Measurements from ENCODE around the gene EEA1.
A peak's percentile ranks its signal among the peaks of the same experiment; 100 is the strongest.

The EEA1 gene

GRCh38 chr12:92938638-92939037, 9.5 kb upstream of the EEA1 start:
- no peak for DNase-seq (ENCODE audit: low read depth in 2 of 2)

- DNase-seq (ENCODE audit: low read depth in 2 of 2): no peak
Measured at GRCh38 chr12:92938018-92938417, 8.9 kb upstream of the EEA1 start.

- DNase-seq (ENCODE audit: low read depth in 2 of 2): no peak
Measured at GRCh38 chr12:92933606-92934005, 4.5 kb upstream of the EEA1 start.

GRCh38 chr12:92930421-92930820, 1.3 kb upstream of the EEA1 start:
- no peak for DNase-seq (ENCODE audit: low read depth in 2 of 2)

- DNase-seq (ENCODE audit: low read depth in 2 of 2): no peak
Measured at GRCh38 chr12:92929983-92930382, 888 bp upstream of the EEA1 start.

- peak; percentile 41 to 61 for DNase-seq (ENCODE audit: low read depth in 2 of 2)
Measured at GRCh38 chr12:92928421-92928961, 604 bp downstream of the EEA1 start.

GRCh38 chr12:92927436-92928281, 1.4 kb downstream of the EEA1 start:
- DNase-seq (ENCODE audit: low read depth in 2 of 2): no peak

- DNase-seq (ENCODE audit: low read depth in 2 of 2): peak; percentile 35 to 36
Measured at GRCh38 chr12:92927055-92927435, 2.0 kb downstream of the EEA1 start.

GRCh38 chr12:92926549-92926948, 2.5 kb downstream of the EEA1 start:
- no peak for DNase-seq (ENCODE audit: low read depth in 2 of 2)

- DNase-seq (ENCODE audit: low read depth in 2 of 2): no peak
Measured at GRCh38 chr12:92921877-92922276, 7.2 kb downstream of the EEA1 start.

GRCh38 chr12:92915365-92915764, 13.7 kb downstream of the EEA1 start:
- no peak for DNase-seq (ENCODE audit: low read depth in 2 of 2)

- DNase-seq (ENCODE audit: low read depth in 2 of 2): no peak
Measured at GRCh38 chr12:92914170-92914569, 14.9 kb downstream of the EEA1 start.

- DNase-seq (ENCODE audit: low read depth in 2 of 2): no peak
Measured at GRCh38 chr12:92912672-92913071, 16.4 kb downstream of the EEA1 start.

- DNase-seq (ENCODE audit: low read depth in 2 of 2): no peak
Measured at GRCh38 chr12:92912052-92912451, 17.0 kb downstream of the EEA1 start.

- no peak for DNase-seq (ENCODE audit: low read depth in 2 of 2)
Measured at GRCh38 chr12:92911339-92911738, 17.8 kb downstream of the EEA1 start.

- DNase-seq (ENCODE audit: low read depth in 2 of 2): no peak
Measured at GRCh38 chr12:92908108-92908507, 21.0 kb downstream of the EEA1 start.

GRCh38 chr12:92905811-92906554, 23.1 kb downstream of the EEA1 start:
- no peak for DNase-seq (ENCODE audit: low read depth in 2 of 2)

GRCh38 chr12:92905258-92905810, 23.8 kb downstream of the EEA1 start:
- no peak for DNase-seq (ENCODE audit: low read depth in 2 of 2)

- no peak for DNase-seq (ENCODE audit: low read depth in 2 of 2)
Measured at GRCh38 chr12:92900941-92901340, 28.2 kb downstream of the EEA1 start.

- DNase-seq (ENCODE audit: low read depth in 2 of 2): no peak
Measured at GRCh38 chr12:92899386-92900001, 29.6 kb downstream of the EEA1 start.

GRCh38 chr12:92898755-92899154, 30.3 kb downstream of the EEA1 start:
- DNase-seq (ENCODE audit: low read depth in 2 of 2): no peak

- DNase-seq (ENCODE audit: low read depth in 2 of 2): no peak
Measured at GRCh38 chr12:92897844-92898243, 31.3 kb downstream of the EEA1 start.
